ENCODE measurements around the gene PIH1D2. TPM values are rescaled to one million over a fixed set of nuclear protein-coding genes. Genes with fewer than 3 reads are reported as not detected.

PIH1D2 gene
- total and polyA plus RNA-seq, 9 of the 15 experiments (the other 6 are each of a cell fraction or from before 2014, with no cell fraction given): 1.5 to 5.4 (median 3.0) TPM

- no peak for TF ChIP-seq PPARD (CRISPR knock-in tag; IDR thresholded peaks at IDR 0.05)
- TF ChIP-seq ZBTB1 (CRISPR knock-in tag; IDR thresholded peaks at IDR 0.05; ENCODE audit: borderline replicate concordance, low read depth): no peak
- TF ChIP-seq CSDE1 (IDR thresholded peaks at IDR 0.05): no peak
- TF ChIP-seq PRDM10 (IDR thresholded peaks at IDR 0.05; ENCODE audit: partially characterized antibody): no peak
- TF ChIP-seq ZNF76 (CRISPR knock-in tag; IDR thresholded peaks at IDR 0.05; ENCODE audit: borderline replicate concordance): no peak
- no peak for TF ChIP-seq POLR3G (IDR thresholded peaks at IDR 0.05; ENCODE audit: extremely low read depth, insufficient read length, insufficient replicate concordance)
- TF ChIP-seq SIN3B (IDR thresholded peaks at IDR 0.05; ENCODE audit: low read depth): no peak
- no peak for TF ChIP-seq RBBP5 (IDR thresholded peaks at IDR 0.05; ENCODE audit: borderline replicate concordance, insufficient read depth, low read length, poor library complexity, severe bottlenecking)
These were observed 36.3 kb downstream of the PIH1D2 start (continued) for GRCh38 chr11:112037527-112037926.
